ENCODE data around the gene ASIC2. TPM values are rescaled to one million over a fixed set of nuclear protein-coding genes. Genes with fewer than 3 reads are reported as not detected.

ASIC2 gene
- total RNA-seq, 1 donor, result 0.18 TPM

GRCh38 chr17:33121272-33121671, 171.8 kb downstream of the ASIC2 start:
- H3K4me3 ChIP-seq (ENCODE audit: low read depth, low read length), result no peak overlapping the region
- DNase-seq (ENCODE audit: low read depth), result no peak
- TF ChIP-seq CTCF (IDR thresholded peaks at IDR 0.05; ENCODE audit: insufficient read depth, low read length), result no peak

- no peak overlapping the region for H3K4me3 ChIP-seq (ENCODE audit: low read depth, low read length)
- TF ChIP-seq CTCF (IDR thresholded peaks at IDR 0.05; ENCODE audit: insufficient read depth, low read length), result no peak
- no peak for DNase-seq (ENCODE audit: low read depth)
These were observed 173.0 kb downstream of the ASIC2 start for GRCh38 chr17:33120103-33120502.

GRCh38 chr17:33118391-33119075, 174.6 kb downstream of the ASIC2 start:
- DNase-seq (ENCODE audit: low read depth), result no peak
- H3K4me3 ChIP-seq (ENCODE audit: low read depth, low read length), result no peak overlapping the region
- no peak for TF ChIP-seq CTCF (IDR thresholded peaks at IDR 0.05; ENCODE audit: insufficient read depth, low read length)

- no peak overlapping the region for H3K4me3 ChIP-seq (ENCODE audit: low read depth, low read length)
- no peak for TF ChIP-seq CTCF (IDR thresholded peaks at IDR 0.05; ENCODE audit: insufficient read depth, low read length)
- DNase-seq (ENCODE audit: low read depth), result no peak
These were observed 177.0 kb downstream of the ASIC2 start for GRCh38 chr17:33116021-33116551.

GRCh38 chr17:33115366-33115765, 177.7 kb downstream of the ASIC2 start:
- H3K4me3 ChIP-seq (ENCODE audit: low read depth, low read length), result no peak overlapping the region
- no peak for DNase-seq (ENCODE audit: low read depth)
- no peak for TF ChIP-seq CTCF (IDR thresholded peaks at IDR 0.05; ENCODE audit: insufficient read depth, low read length)

- TF ChIP-seq CTCF (IDR thresholded peaks at IDR 0.05; ENCODE audit: insufficient read depth, low read length), result no peak
- no peak for DNase-seq (ENCODE audit: low read depth)
- H3K4me3 ChIP-seq (ENCODE audit: low read depth, low read length), result no peak overlapping the region
These were observed 179.1 kb downstream of the ASIC2 start for GRCh38 chr17:33113991-33114370.

Data from fibroblast of the aortic adventitia (primary cell).